ENCODE data around the gene TFF1. TPM values are rescaled to one million over a fixed set of nuclear protein-coding genes. Genes with fewer than 3 reads are reported as not detected.

Gene TFF1
- total and polyA plus RNA-seq, 12 donors, result not detected

GRCh38 chr21:42319851-42320572, 46.3 kb downstream of the TFF1 start:
- DNase-seq (no peak), ATAC-seq (peak in 3 of 8 donors; percentile 9 to 27 (median 23))
- peak in 2 of 9 donors; percentile 15 to 27 for TF ChIP-seq CTCF (IDR thresholded peaks at IDR 0.05)
- Histone ChIP-seq H3K27ac (peak overlapping the region in 1 of 10 donors; percentile 26), H3K27me3 (peaks cover 0 to 14% (median 0%) of the 10 kb centered on the region in 7 donors), H3K4me1 (peaks cover 0 to 12% (median 0%) of the 10 kb centered on the region in 9 donors), H3K9me3 (no peaks in the 10 kb centered on the region), H3K36me3 (no peaks in the 10 kb centered on the region), H3K4me3 (no peak overlapping the region)
- 68 to 71% methylated on average over 17 of the region's 17 CpGs for WGBS, 2 donors
- intact Hi-C loops (cut with DNase I), result loop anchor here in 4 of 10 donors (10.0 kb wide), 3 partner anchors 105 to 175 kb away; partner anchors contain the start of gene ABCG1 (in 1 of the 4)

- H3K36me3 ChIP-seq, result no peaks in the 10 kb centered on the region
- ATAC-seq (peak in 2 of 8 donors; percentile 8 to 56), DNase-seq (no peak)
- H3K27ac ChIP-seq, result peak overlapping the region in 1 of 10 donors; percentile 26
- intact Hi-C loops (cut with DNase I), result loop anchor here in 4 of 10 donors (10.0 kb wide), 3 partner anchors 105 to 175 kb away; partner anchors contain the start of gene ABCG1 (in 1 of the 4)
- no peak overlapping the region for H3K4me3 ChIP-seq
- TF ChIP-seq CTCF (IDR thresholded peaks at IDR 0.05), result no peak
- no peaks in the 10 kb centered on the region for H3K9me3 ChIP-seq
- WGBS, 2 donors, result 48 to 65% methylated on average over 10 of the region's 10 CpGs
- peaks cover 0 to 12% (median 0%) of the 10 kb centered on the region in 9 donors for H3K4me1 ChIP-seq
- peaks cover 0 to 14% (median 0%) of the 10 kb centered on the region in 7 donors for H3K27me3 ChIP-seq
Observed at GRCh38 chr21:42319376-42319775, 47.0 kb downstream of the TFF1 start.

- H3K36me3 ChIP-seq, result no peaks in the 10 kb centered on the region
- 80 to 89% methylated on average over 20 of the region's 20 CpGs for WGBS, 2 donors
- TF ChIP-seq CTCF (IDR thresholded peaks at IDR 0.05), result no peak
- no peak for ATAC-seq
- peaks cover 0 to 16% (median 8%) of the 10 kb centered on the region in 9 donors for H3K4me1 ChIP-seq
- H3K9me3 ChIP-seq, result no peaks in the 10 kb centered on the region
- intact Hi-C loops (cut with DNase I), result loop anchor here in 4 of 10 donors (10.0 kb wide), 3 partner anchors 103 to 173 kb away; partner anchors contain the start of gene ABCG1 (in 1 of the 4)
- no peak for DNase-seq
- H3K27me3 ChIP-seq, result peaks cover 0 to 5% (median 0%) of the 10 kb centered on the region in 7 donors
- no peak overlapping the region for H3K27ac ChIP-seq
- no peak overlapping the region for H3K4me3 ChIP-seq
Observed at GRCh38 chr21:42317826-42318746, 48.2 kb downstream of the TFF1 start.

- 75 to 87% methylated on average over 8 of the region's 8 CpGs for WGBS, 2 donors
- Histone ChIP-seq H3K4me1 (peaks cover 0 to 19% (median 15%) of the 10 kb centered on the region in 9 donors), H3K27ac (no peak overlapping the region), H3K36me3 (no peaks in the 10 kb centered on the region), H3K4me3 (no peak overlapping the region), H3K27me3 (peaks cover 0 to 8% (median 0%) of the 10 kb centered on the region in 7 donors), H3K9me3 (no peaks in the 10 kb centered on the region)
- intact Hi-C loops (cut with DNase I), result loop anchor here in 4 of 10 donors (10.0 kb wide), 3 partner anchors 103 to 173 kb away; partner anchors contain the start of gene ABCG1 (in 1 of the 4)
- DNase-seq (no peak), ATAC-seq (no peak)
- TF ChIP-seq CTCF (IDR thresholded peaks at IDR 0.05), result no peak
Observed at GRCh38 chr21:42317341-42317741, 49.0 kb downstream of the TFF1 start.
